AG10803 (cell line): ENCODE data around the gene CLCNKA.
"Not testable (repeated sequence)": the region's sequence is repeated elsewhere in the genome, so short reads cannot be mapped to it uniquely, and the experiment has no call there.

Experiments
- DNase-seq: peaks from one replicate; pipeline ENCODE4 v3.0.0; 2010; ENCODE audit warnings: low read depth
- H3K4me3 ChIP-seq: 2 replicates; pipeline ENCODE4 v1.5.1; 2011; ENCODE audit warnings: mild to moderate bottlenecking, low read length, control low read depth
- CTCF ChIP-seq: conservative IDR thresholded peaks from 2 replicates; pipeline ENCODE4 v1.5.1; 2011; ENCODE audit warnings: mild to moderate bottlenecking, low read length, control low read depth, inconsistent platforms

Gene CLCNKA

DNA sequence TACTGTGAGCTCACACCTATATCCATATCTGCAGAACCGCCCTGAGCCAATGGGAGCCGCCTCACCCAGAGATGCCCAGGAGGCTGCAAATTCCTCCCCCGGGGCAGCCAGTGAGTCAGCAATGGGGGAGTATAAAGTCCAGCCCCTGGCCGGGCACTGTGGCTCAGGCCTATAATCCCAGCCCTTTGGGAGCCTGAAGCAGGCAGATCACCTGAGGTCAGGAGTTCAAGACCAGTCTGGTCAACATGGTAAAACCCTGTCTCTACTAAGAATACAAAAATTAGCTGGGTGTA, 16.7 kb downstream of the CLCNKA start:
- no peak for DNase-seq
- TF ChIP-seq CTCF, result no peak
- no peak overlapping the region for H3K4me3 ChIP-seq

DNA sequence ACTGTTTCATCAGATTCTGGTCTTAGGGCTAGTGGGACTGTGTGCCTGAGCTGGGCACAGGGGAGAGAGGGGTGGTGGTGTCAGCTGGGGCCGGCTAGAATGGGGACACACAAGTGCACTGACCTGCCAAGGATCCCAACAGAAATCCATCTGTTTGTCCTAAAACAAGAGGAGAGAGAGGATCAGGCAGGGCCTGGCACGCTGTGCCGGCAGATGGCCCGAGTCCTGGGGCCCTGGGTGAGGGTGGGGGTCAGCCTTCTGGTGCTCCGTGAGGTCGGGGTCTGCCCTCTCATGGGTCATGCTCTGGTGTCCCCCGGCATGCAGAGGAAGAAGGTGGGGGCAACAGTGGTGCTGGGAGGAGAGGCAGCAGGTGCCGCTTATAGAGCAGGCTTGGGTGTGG, 18.0 kb downstream of the CLCNKA start:
- DNase-seq, H3K4me3 ChIP-seq: not testable (repeated sequence)

DNA sequence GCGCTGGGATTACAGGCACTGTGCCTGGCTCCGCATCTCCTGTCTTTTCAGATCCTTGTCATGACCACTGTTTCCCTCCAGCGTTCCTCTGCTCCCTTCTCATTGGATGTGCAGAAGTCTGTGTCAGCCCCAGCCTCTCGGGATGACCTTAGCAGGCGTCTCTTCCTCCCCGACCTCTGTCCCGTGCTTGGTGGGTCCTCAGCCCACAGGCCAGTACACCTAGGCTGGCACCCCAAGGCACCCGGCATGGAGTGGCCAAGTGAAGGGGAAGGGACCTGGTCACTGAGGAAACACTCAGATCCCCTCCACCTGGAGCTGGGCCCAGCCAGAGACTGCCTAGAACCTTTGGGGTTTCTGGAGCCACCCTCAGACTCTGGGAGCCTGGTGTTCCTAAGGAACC, 19.4 kb downstream of the CLCNKA start:
- no peak for TF ChIP-seq CTCF
- no peak for DNase-seq
- H3K4me3 ChIP-seq, result no peak overlapping the region

- H3K4me3 ChIP-seq, result no peak overlapping the region
- no peak for DNase-seq
- no peak for TF ChIP-seq CTCF
Measured at GRCh38 chr1:16042096-16042495, 20.3 kb downstream of the CLCNKA start.

DNA sequence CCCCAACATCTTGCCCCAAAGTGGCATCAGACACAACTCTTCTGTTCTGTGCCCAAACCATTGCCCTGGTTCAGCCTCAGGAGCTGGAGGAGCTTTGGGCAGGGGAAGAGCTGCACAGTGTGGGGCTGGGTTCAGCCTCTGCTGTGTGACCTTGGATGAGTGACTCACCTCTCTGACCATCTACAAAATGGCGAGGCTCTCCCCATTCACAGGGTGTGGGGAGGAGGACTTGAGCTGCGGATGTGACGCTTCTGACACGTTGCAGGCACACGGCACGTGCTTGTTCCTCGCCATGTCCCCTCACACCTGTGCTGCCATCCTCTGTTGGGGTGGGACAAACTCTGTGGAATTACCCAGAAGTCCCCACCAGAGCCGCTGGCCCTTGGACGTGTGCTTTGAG, 20.8 kb downstream of the CLCNKA start:
- not testable (repeated sequence) for H3K4me3 ChIP-seq, DNase-seq

GRCh38 chr1:16043521-16043920, 21.7 kb downstream of the CLCNKA start, which contains the start of gene CLCNKB:
Gene CLCNKB (plus strand): TSS chr1:16043782. CDS start chr1:16044493, 711 bp downstream.
- no peak within 1 kb of the TSS for H3K4me3 ChIP-seq
- DNase-seq, result no peak
- no peak for TF ChIP-seq CTCF

- no peak overlapping the region for H3K4me3 ChIP-seq
- TF ChIP-seq CTCF, result no peak
- DNase-seq, result no peak
Measured at GRCh38 chr1:16043950-16044349, 22.1 kb downstream of the CLCNKA start.

GRCh38 chr1:16046842-16047241, 25.0 kb downstream of the CLCNKA start:
- peak; percentile 30 for TF ChIP-seq CTCF
- H3K4me3 ChIP-seq, result no peak overlapping the region
- DNase-seq, result peak; percentile 35
